MCF 10A (cell line): ENCODE data around the gene PAX2. TPM values are rescaled to one million over a fixed set of nuclear protein-coding genes. Genes with fewer than 3 reads are reported as not detected.
A peak's percentile ranks its signal among the peaks of the same experiment; 100 is the strongest.

Experiments used
- BruUV-seq: library from RNA; stranded (reverse); fragments of 400-500 nt; replicated peaks from 2 replicates; lab custom pipeline; 2021; lab: Mats Ljungman, UMichigan
- CTCF ChIA-PET: fragments of 300-600 bp; sonication (Branson Sonifier 250); formaldehyde crosslinking; extraction: SDS; loops from one replicate; lab custom pipeline; 2021; ENCODE audit warnings: antibody characterized with exemption, inconsistent platforms; lab: Yijun Ruan, JAX
- POLR2A ChIA-PET: fragments of 300-600, 350-650 bp; sonication (Branson Sonifier 250); formaldehyde crosslinking; extraction: SDS; loops from one replicate; lab custom pipeline; 2020; ENCODE audit warnings: antibody characterized with exemption, inconsistent platforms; lab: Yijun Ruan, JAX
- DNase-seq: peaks from one replicate; pipeline ENCODE4 v3.0.0-alpha.2; 2018; ENCODE audit not compliant: unreplicated experiment
- H3K27ac Mint-ChIP-seq: one replicate; pipeline ENCODE4 v1.8.0; 2022; ENCODE audit warnings: mild to moderate bottlenecking, low read depth, mixed read lengths; ENCODE audit not compliant: unreplicated experiment
- H3K27me3 Mint-ChIP-seq: one replicate; pipeline ENCODE4 v1.8.0; 2022; ENCODE audit warnings: mixed read lengths; ENCODE audit not compliant: insufficient read depth, unreplicated experiment
- H3K36me3 Mint-ChIP-seq: one replicate; pipeline ENCODE4 v1.8.0; 2022; ENCODE audit warnings: mild to moderate bottlenecking, moderate library complexity, mixed read lengths; ENCODE audit not compliant: insufficient read depth, unreplicated experiment
- H3K4me1 Mint-ChIP-seq: one replicate; pipeline ENCODE4 v1.8.0; 2022; ENCODE audit warnings: mixed read lengths; ENCODE audit not compliant: insufficient read depth, unreplicated experiment
- H3K4me3 Mint-ChIP-seq: one replicate; pipeline ENCODE4 v1.8.0; 2022; ENCODE audit warnings: mild to moderate bottlenecking, moderate library complexity, mixed read lengths; ENCODE audit not compliant: unreplicated experiment
- H3K9me3 Mint-ChIP-seq: one replicate; pipeline ENCODE4 v1.8.0; 2022; ENCODE audit warnings: mixed read lengths; ENCODE audit not compliant: unreplicated experiment
- CTCF ChIP-seq: fragments of 200-600 bp; IDR thresholded peaks from one replicate; pipeline ENCODE4 v1.8.0; 2022; ENCODE audit warnings: antibody characterized with exemption, mild to moderate bottlenecking; ENCODE audit not compliant: unreplicated experiment
- intact Hi-C: fragments of 100-400 bp; cut with micrococcal nuclease; formaldehyde crosslinking; loops from 2 replicates; pipeline ENCODE4 v1.14.1; 2022
- total RNA-seq: library from RNA; stranded (reverse); gene quantifications from 2 replicates; pipeline ENCODE4 v1.2.3, GENCODE V29; 2022

PAX2 gene
- total RNA-seq, 1 experiment from 2014 or later = not detected

- no peak overlapping the region for H3K27ac Mint-ChIP-seq
- no peak for TF ChIP-seq CTCF
- peaks cover 55% of the 10 kb centered on the region for H3K27me3 Mint-ChIP-seq
- no peaks in the 10 kb centered on the region for H3K4me1 Mint-ChIP-seq
- no peaks in the 10 kb centered on the region for H3K9me3 Mint-ChIP-seq
- peak; percentile 6 for DNase-seq
- H3K4me3 Mint-ChIP-seq = no peak overlapping the region
- H3K36me3 Mint-ChIP-seq = no peaks in the 10 kb centered on the region
- intact Hi-C loops = no loop called here
- ChIA-PET POLR2A (interaction anchor here (0.6 kb wide), 1 partner anchor 807 kb away, joined by 3 read pairs; no protein-coding TSS in a partner anchor), CTCF (interaction anchor here (0.5 to 0.6 kb wide), 2 partner anchors 24 to 518 kb away, joined by 3 read pairs; partner anchors contain the start of gene SCD)
- no TSS peak for BruUV-seq
These were observed 119.6 kb downstream of the PAX2 start for GRCh38 chr10:100864978-100865377.

- no TSS peak for BruUV-seq
- Mint-ChIP-seq H3K27ac (no peak overlapping the region), H3K36me3 (no peaks in the 10 kb centered on the region), H3K27me3 (peaks cover 45% of the 10 kb centered on the region), H3K4me1 (no peaks in the 10 kb centered on the region), H3K9me3 (no peaks in the 10 kb centered on the region), H3K4me3 (no peak overlapping the region)
- intact Hi-C loops = no loop called here
- DNase-seq = no peak
- ChIA-PET CTCF (interaction anchor here (0.9 kb wide), 1 partner anchor 12 kb away, joined by 3 read pairs; no protein-coding TSS in a partner anchor), POLR2A (no interaction called here)
- no peak for TF ChIP-seq CTCF
These were observed 120.6 kb downstream of the PAX2 start for GRCh38 chr10:100866010-100866409.

GRCh38 chr10:100866575-100867098 lies 121.3 kb downstream of the PAX2 start:
- H3K4me3 Mint-ChIP-seq = no peak overlapping the region
- BruUV-seq = no TSS peak
- CTCF ChIA-PET = interaction anchor here (2.2 kb wide), 1 partner anchor 12 kb away, joined by 10 read pairs; no protein-coding TSS in a partner anchor
- intact Hi-C loops = no loop called here
- TF ChIP-seq CTCF = no peak
- H3K9me3 Mint-ChIP-seq = no peaks in the 10 kb centered on the region
- H3K27ac Mint-ChIP-seq = no peak overlapping the region
- no peaks in the 10 kb centered on the region for H3K36me3 Mint-ChIP-seq
- POLR2A ChIA-PET = interaction anchor here (0.7 kb wide), 1 partner anchor 296 kb away, joined by 4 read pairs; no protein-coding TSS in a partner anchor
- no peaks in the 10 kb centered on the region for H3K4me1 Mint-ChIP-seq
- DNase-seq = no peak
- H3K27me3 Mint-ChIP-seq = peaks cover 39% of the 10 kb centered on the region

- no peaks in the 10 kb centered on the region for H3K36me3 Mint-ChIP-seq
- BruUV-seq = no TSS peak
- peaks cover 31% of the 10 kb centered on the region for H3K27me3 Mint-ChIP-seq
- H3K9me3 Mint-ChIP-seq = no peaks in the 10 kb centered on the region
- POLR2A ChIA-PET = interaction anchor here (0.7 kb wide), 2 partner anchors 83 to 297 kb away, joined by 3 to 4 read pairs; no protein-coding TSS in a partner anchor
- DNase-seq = no peak
- no peak overlapping the region for H3K4me3 Mint-ChIP-seq
- CTCF ChIA-PET = interaction anchor here (2.2 kb wide), 1 partner anchor 11 kb away, joined by 10 read pairs; no protein-coding TSS in a partner anchor
- intact Hi-C loops = no loop called here
- TF ChIP-seq CTCF = no peak
- H3K27ac Mint-ChIP-seq = no peak overlapping the region
- H3K4me1 Mint-ChIP-seq = no peaks in the 10 kb centered on the region
These were observed 122.0 kb downstream of the PAX2 start for GRCh38 chr10:100867261-100867963.
